Measurements from ENCODE around the gene SPO11.

SPO11 gene

DNA sequence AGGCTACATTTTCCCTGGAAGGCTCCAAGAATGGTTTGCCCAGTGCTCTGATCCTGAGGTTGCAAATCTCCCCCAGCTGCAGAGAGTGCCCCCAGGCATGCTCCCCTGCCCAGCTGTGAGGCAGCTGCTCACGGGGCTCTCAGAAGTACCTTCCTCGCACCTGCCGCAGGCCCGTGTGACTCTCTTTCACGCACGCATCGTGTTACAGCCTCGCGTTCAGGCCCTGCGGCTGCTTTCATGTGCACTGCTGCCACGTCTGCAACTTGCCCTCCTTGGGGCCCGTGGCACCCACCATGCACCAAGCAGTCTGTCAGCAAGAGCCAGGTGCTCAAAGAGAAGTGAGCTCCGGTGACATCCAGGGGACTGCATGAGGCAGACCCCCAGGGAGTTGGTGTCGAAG is 28.6 kb upstream of the SPO11 start:
- no peak for DNase-seq
- Histone ChIP-seq H3K79me2 (ENCODE audit: control insufficient read depth, insufficient read depth, low read length) (no peaks in the 10 kb centered on the region), H3K4me2 (ENCODE audit: low read length) (no peak overlapping the region), H3K4ac (ENCODE audit: low read depth, low read length) (no peak overlapping the region), H3K27ac (ENCODE audit: low read depth, low read length) (no peak overlapping the region), H3K36me3 (ENCODE audit: control insufficient read depth, insufficient read depth, low read length) (no peaks in the 10 kb centered on the region), H3K23ac (ENCODE audit: low read length) (no peak overlapping the region), H3K4me3 (ENCODE audit: low read length) (no peak overlapping the region), H3K79me1 (ENCODE audit: low read length) (no peaks in the 10 kb centered on the region), H3K9ac (ENCODE audit: low read length) (no peak overlapping the region), H4K5ac (ENCODE audit: low read length) (no peak overlapping the region), H2AK5ac (ENCODE audit: low read length) (no peak overlapping the region), H3K27me3 (ENCODE audit: insufficient read depth, low read length, poor library complexity) (no peaks in the 10 kb centered on the region), H3K4me1 (ENCODE audit: control insufficient read depth, low read depth, low read length) (no peaks in the 10 kb centered on the region), H4K8ac (ENCODE audit: low read depth, low read length) (no peak overlapping the region), H3K56ac (ENCODE audit: low read length) (no peak overlapping the region), H2BK120ac (ENCODE audit: low read depth, low read length) (no peak overlapping the region), H2BK15ac (replicated peaks; ENCODE audit: low read depth) (no peak overlapping the region), H2BK5ac (ENCODE audit: low read length) (no peak overlapping the region), H3K18ac (ENCODE audit: low read length) (no peak overlapping the region)
- WGBS (ENCODE audit: extremely low coverage, insufficient coverage, low lambda C conversion rate) = no CpG with 5 or more reads among the region's 14 CpGs

- Histone ChIP-seq H3K4me3 (ENCODE audit: low read length) (no peak overlapping the region), H2BK5ac (ENCODE audit: low read length) (no peak overlapping the region), H3K79me1 (ENCODE audit: low read length) (no peaks in the 10 kb centered on the region), H3K27me3 (ENCODE audit: insufficient read depth, low read length, poor library complexity) (no peaks in the 10 kb centered on the region), H4K5ac (ENCODE audit: low read length) (no peak overlapping the region), H2BK15ac (replicated peaks; ENCODE audit: low read depth) (no peak overlapping the region), H3K4me1 (ENCODE audit: control insufficient read depth, low read depth, low read length) (no peaks in the 10 kb centered on the region), H4K8ac (ENCODE audit: low read depth, low read length) (no peak overlapping the region), H3K36me3 (ENCODE audit: control insufficient read depth, insufficient read depth, low read length) (no peaks in the 10 kb centered on the region), H3K4ac (ENCODE audit: low read depth, low read length) (no peak overlapping the region), H2AK5ac (ENCODE audit: low read length) (no peak overlapping the region), H3K79me2 (ENCODE audit: control insufficient read depth, insufficient read depth, low read length) (no peaks in the 10 kb centered on the region), H2BK120ac (ENCODE audit: low read depth, low read length) (no peak overlapping the region), H3K27ac (ENCODE audit: low read depth, low read length) (no peak overlapping the region), H3K56ac (ENCODE audit: low read length) (no peak overlapping the region), H3K23ac (ENCODE audit: low read length) (no peak overlapping the region), H3K9ac (ENCODE audit: low read length) (no peak overlapping the region), H3K4me2 (ENCODE audit: low read length) (no peak overlapping the region), H3K18ac (ENCODE audit: low read length) (no peak overlapping the region)
- no CpG with 5 or more reads among the region's 5 CpGs for WGBS (ENCODE audit: extremely low coverage, insufficient coverage, low lambda C conversion rate)
- no peak for DNase-seq
Observed at GRCh38 chr20:57306747-57307146, 22.9 kb upstream of the SPO11 start.

DNA sequence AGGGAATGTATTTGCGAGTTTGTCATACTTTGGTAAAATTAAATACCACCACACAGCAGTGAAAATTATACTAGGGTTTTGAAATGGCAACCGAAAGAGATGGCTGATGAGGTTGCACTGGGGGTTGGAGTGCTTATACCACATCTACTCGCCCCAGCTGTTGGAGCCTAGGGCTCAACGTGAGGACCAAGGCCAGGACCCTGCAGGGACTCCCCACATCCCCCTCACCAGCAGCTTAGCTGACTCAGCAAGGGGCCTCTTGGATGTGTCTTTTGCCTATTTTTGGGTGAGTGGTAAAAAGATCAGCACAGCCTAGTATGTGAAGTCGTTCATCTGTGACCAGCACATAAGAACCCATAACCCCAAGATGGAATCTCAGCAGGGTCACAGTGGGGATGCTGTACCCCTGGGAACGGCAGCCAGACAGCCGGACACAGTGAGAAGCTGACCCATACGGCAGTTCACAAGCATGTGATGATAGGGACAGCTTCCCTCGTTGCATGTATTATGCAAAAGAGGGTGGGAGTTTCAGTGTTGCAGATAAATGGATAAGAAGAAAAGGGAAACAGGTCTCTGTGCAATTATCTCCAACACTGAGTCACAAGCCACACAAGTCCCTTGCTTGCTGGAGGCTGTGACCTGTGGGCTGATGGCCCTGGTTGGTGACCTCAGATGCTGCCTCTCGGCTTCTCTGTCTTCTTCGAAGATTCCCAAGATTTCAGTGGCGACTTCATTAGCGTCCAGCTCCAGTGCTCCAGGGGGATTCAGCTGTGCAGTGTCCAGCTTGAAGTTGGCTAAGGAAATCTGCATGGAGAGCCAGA is 20.9 kb upstream of the SPO11 start:
- H2BK15ac ChIP-seq (replicated peaks; ENCODE audit: low read depth) = no peak overlapping the region
- H3K79me2 ChIP-seq (ENCODE audit: control insufficient read depth, insufficient read depth, low read length) = no peaks in the 10 kb centered on the region
- no peaks in the 10 kb centered on the region for H3K4me1 ChIP-seq (ENCODE audit: control insufficient read depth, low read depth, low read length)
- H3K4me3 ChIP-seq (ENCODE audit: low read length) = no peak overlapping the region
- H2BK5ac ChIP-seq (ENCODE audit: low read length) = no peak overlapping the region
- H3K4ac ChIP-seq (ENCODE audit: low read depth, low read length) = no peak overlapping the region
- H4K5ac ChIP-seq (ENCODE audit: low read length) = no peak overlapping the region
- H3K23ac ChIP-seq (ENCODE audit: low read length) = no peak overlapping the region
- no peak overlapping the region for H3K56ac ChIP-seq (ENCODE audit: low read length)
- H3K9ac ChIP-seq (ENCODE audit: low read length) = no peak overlapping the region
- no peaks in the 10 kb centered on the region for H3K27me3 ChIP-seq (ENCODE audit: insufficient read depth, low read length, poor library complexity)
- no peak overlapping the region for H3K27ac ChIP-seq (ENCODE audit: low read depth, low read length)
- H3K4me2 ChIP-seq (ENCODE audit: low read length) = no peak overlapping the region
- H4K8ac ChIP-seq (ENCODE audit: low read depth, low read length) = no peak overlapping the region
- H3K79me1 ChIP-seq (ENCODE audit: low read length) = no peaks in the 10 kb centered on the region
- no peak overlapping the region for H2BK120ac ChIP-seq (ENCODE audit: low read depth, low read length)
- no peak overlapping the region for H3K18ac ChIP-seq (ENCODE audit: low read length)
- DNase-seq = no peak
- no peak overlapping the region for H2AK5ac ChIP-seq (ENCODE audit: low read length)
- H3K36me3 ChIP-seq (ENCODE audit: control insufficient read depth, insufficient read depth, low read length) = no peaks in the 10 kb centered on the region
- no CpG with 5 or more reads among the region's 13 CpGs for WGBS (ENCODE audit: extremely low coverage, insufficient coverage, low lambda C conversion rate)

GRCh38 chr20:57309544-57310115 is 20.0 kb upstream of the SPO11 start:
- H3K4me3 ChIP-seq (ENCODE audit: low read length) = no peak overlapping the region
- H2BK15ac ChIP-seq (replicated peaks; ENCODE audit: low read depth) = no peak overlapping the region
- no peak overlapping the region for H3K4ac ChIP-seq (ENCODE audit: low read depth, low read length)
- H3K23ac ChIP-seq (ENCODE audit: low read length) = no peak overlapping the region
- H4K8ac ChIP-seq (ENCODE audit: low read depth, low read length) = no peak overlapping the region
- H3K36me3 ChIP-seq (ENCODE audit: control insufficient read depth, insufficient read depth, low read length) = no peaks in the 10 kb centered on the region
- H3K79me1 ChIP-seq (ENCODE audit: low read length) = no peaks in the 10 kb centered on the region
- no peak overlapping the region for H3K4me2 ChIP-seq (ENCODE audit: low read length)
- no CpG with 5 or more reads among the region's 9 CpGs for WGBS (ENCODE audit: extremely low coverage, insufficient coverage, low lambda C conversion rate)
- no peaks in the 10 kb centered on the region for H3K4me1 ChIP-seq (ENCODE audit: control insufficient read depth, low read depth, low read length)
- no peak overlapping the region for H3K27ac ChIP-seq (ENCODE audit: low read depth, low read length)
- DNase-seq = no peak
- no peak overlapping the region for H4K5ac ChIP-seq (ENCODE audit: low read length)
- no peak overlapping the region for H3K56ac ChIP-seq (ENCODE audit: low read length)
- H3K27me3 ChIP-seq (ENCODE audit: insufficient read depth, low read length, poor library complexity) = no peaks in the 10 kb centered on the region
- H2BK120ac ChIP-seq (ENCODE audit: low read depth, low read length) = no peak overlapping the region
- H2BK5ac ChIP-seq (ENCODE audit: low read length) = no peak overlapping the region
- H3K79me2 ChIP-seq (ENCODE audit: control insufficient read depth, insufficient read depth, low read length) = no peaks in the 10 kb centered on the region
- H3K18ac ChIP-seq (ENCODE audit: low read length) = no peak overlapping the region
- no peak overlapping the region for H3K9ac ChIP-seq (ENCODE audit: low read length)
- H2AK5ac ChIP-seq (ENCODE audit: low read length) = no peak overlapping the region

DNA sequence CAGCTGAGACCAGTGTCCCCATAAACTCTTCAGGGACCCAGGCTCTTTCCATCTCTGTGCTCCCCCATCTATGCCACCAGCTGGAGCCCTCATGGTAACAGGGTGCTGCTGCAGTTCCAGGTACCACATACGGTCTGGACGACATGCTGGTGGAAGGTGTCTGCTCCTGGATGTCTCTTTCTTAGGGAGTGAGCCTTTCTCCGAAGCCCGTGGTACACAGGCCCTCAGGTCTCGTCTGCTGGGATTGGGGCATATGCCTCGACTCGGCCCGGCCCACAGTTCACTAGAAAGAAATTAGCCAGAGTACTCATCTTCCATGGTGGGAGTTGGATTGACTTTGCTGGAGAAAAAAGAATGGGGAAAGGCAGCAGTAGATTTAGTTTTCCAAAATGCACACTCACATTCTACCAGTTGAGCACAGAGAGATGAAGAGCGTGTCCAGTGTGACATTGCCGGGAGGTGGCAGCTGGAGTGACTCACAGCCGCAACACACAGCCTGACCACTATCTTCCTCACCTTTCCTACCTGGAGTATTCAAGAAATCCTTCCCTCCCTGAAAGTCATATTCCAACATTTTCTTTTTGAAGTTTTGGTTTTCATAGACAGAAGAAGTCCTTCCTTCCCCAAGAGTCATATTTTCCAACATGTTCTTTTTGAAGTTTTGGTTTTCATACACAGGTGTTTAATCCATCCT is 18.6 kb upstream of the SPO11 start:
- H3K4me3 ChIP-seq (ENCODE audit: low read length) = no peak overlapping the region
- H3K56ac ChIP-seq (ENCODE audit: low read length) = no peak overlapping the region
- H3K4me2 ChIP-seq (ENCODE audit: low read length) = no peak overlapping the region
- H3K4me1 ChIP-seq (ENCODE audit: control insufficient read depth, low read depth, low read length) = no peaks in the 10 kb centered on the region
- DNase-seq = no peak
- H4K8ac ChIP-seq (ENCODE audit: low read depth, low read length) = no peak overlapping the region
- no peak overlapping the region for H3K9ac ChIP-seq (ENCODE audit: low read length)
- H3K18ac ChIP-seq (ENCODE audit: low read length) = no peak overlapping the region
- H4K5ac ChIP-seq (ENCODE audit: low read length) = no peak overlapping the region
- H3K27me3 ChIP-seq (ENCODE audit: insufficient read depth, low read length, poor library complexity) = no peaks in the 10 kb centered on the region
- H3K79me2 ChIP-seq (ENCODE audit: control insufficient read depth, insufficient read depth, low read length) = no peaks in the 10 kb centered on the region
- no peak overlapping the region for H2BK15ac ChIP-seq (replicated peaks; ENCODE audit: low read depth)
- no peak overlapping the region for H2AK5ac ChIP-seq (ENCODE audit: low read length)
- H3K27ac ChIP-seq (ENCODE audit: low read depth, low read length) = no peak overlapping the region
- no peak overlapping the region for H2BK120ac ChIP-seq (ENCODE audit: low read depth, low read length)
- H3K4ac ChIP-seq (ENCODE audit: low read depth, low read length) = no peak overlapping the region
- no peaks in the 10 kb centered on the region for H3K79me1 ChIP-seq (ENCODE audit: low read length)
- no CpG with 5 or more reads among the region's 11 CpGs for WGBS (ENCODE audit: extremely low coverage, insufficient coverage, low lambda C conversion rate)
- no peak overlapping the region for H2BK5ac ChIP-seq (ENCODE audit: low read length)
- no peaks in the 10 kb centered on the region for H3K36me3 ChIP-seq (ENCODE audit: control insufficient read depth, insufficient read depth, low read length)
- no peak overlapping the region for H3K23ac ChIP-seq (ENCODE audit: low read length)
